D721Med (cell line): Measurements from ENCODE around the gene FAM24B.
"Not testable (repeated sequence)": the region's sequence is repeated elsewhere in the genome, so short reads cannot be mapped to it uniquely, and the experiment has no call there.

ENCODE experiments used
- DNase-seq: peaks from one replicate; pipeline ENCODE4 v3.0.0; 2011; ENCODE audit warnings: low spot score; ENCODE audit not compliant: insufficient read length
- FAIRE-seq: peaks from 2 replicates; lab custom pipeline; 2011; peaks lifted over from hg19 to GRCh38; lab: Jason Lieb, UNC
- TF ChIP-seq, protein P1 (sequence below): IDR thresholded peaks from 2 replicates; pipeline ENCODE4 v1.5.1; 2012; ENCODE audit warnings: mild to moderate bottlenecking, control low read depth; ENCODE audit not compliant: insufficient read depth; ENCODE audit errors: missing control alignments

Gene FAM24B

DNA sequence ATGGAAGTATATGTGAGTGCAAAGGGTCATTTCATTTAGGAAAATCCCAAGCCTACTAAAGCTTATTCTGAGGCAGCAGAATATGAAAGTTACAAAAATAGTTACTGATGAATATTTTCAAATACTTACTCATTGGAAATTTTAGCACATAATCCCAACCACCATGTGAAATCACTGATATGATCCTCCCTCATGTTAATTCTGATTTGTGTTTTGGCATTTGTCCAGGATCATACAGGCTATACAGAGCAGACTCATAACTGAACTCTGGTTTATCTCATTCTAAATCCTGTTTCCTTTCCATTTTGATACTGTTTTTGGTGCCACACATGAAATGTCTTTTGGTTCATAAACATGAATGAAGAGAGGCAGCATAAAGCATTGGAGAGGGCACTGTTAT, 3.4 kb upstream of the FAM24B start:
- TF ChIP-seq, protein P1, sequence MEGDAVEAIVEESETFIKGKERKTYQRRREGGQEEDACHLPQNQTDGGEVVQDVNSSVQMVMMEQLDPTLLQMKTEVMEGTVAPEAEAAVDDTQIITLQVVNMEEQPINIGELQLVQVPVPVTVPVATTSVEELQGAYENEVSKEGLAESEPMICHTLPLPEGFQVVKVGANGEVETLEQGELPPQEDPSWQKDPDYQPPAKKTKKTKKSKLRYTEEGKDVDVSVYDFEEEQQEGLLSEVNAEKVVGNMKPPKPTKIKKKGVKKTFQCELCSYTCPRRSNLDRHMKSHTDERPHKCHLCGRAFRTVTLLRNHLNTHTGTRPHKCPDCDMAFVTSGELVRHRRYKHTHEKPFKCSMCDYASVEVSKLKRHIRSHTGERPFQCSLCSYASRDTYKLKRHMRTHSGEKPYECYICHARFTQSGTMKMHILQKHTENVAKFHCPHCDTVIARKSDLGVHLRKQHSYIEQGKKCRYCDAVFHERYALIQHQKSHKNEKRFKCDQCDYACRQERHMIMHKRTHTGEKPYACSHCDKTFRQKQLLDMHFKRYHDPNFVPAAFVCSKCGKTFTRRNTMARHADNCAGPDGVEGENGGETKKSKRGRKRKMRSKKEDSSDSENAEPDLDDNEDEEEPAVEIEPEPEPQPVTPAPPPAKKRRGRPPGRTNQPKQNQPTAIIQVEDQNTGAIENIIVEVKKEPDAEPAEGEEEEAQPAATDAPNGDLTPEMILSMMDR, result no peak
- FAIRE-seq (no peak), DNase-seq (no peak)

DNA sequence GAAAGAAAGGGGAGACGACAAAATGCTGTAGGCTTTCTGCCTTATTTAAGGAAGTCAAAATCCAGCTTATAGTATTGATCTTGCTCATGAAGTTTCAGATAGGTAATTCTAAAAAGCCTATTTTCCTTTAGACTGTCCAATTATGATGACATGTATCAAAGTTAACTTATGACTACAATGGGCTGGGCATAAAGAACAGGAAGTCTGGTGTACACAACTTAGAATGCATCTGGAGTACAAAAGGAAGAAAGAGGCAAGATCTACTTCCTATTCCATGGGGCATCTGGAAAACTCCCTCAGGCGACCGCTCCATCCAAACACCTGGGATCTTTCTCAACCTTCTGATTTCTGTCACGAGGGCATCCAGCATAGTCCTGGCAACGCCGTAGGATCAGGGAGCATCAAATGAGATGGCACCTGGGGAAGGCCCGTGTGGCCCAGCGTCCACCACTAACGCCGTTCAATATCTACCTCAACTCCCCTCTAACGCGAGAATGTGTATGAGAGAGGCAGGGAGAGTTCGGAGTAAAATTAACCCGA, 512 bp downstream of the FAM24B start:
- TF ChIP-seq, protein P1, result no peak
- no peak for FAIRE-seq
- no peak for DNase-seq

DNA sequence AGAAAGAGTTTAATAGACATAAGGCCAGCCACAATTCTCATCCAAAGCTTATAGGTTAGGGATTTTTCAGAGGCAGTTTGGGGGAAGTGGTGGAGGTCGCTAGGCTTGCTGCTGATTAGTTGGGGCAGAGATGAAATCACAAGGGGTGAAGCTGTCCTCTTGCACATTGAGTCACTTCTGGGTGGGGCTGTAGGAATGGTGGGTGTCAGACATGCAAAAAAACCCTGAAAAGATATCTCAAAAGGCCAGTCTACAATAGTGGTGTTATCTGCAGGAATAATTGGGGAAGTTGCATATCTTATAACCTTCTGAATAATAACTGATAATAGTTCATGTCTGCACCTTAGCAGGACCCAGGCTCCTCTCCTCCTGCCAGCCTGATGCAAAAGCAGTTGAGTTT, 2.1 kb downstream of the FAM24B start:
- FAIRE-seq (no peak), DNase-seq (no peak)
- TF ChIP-seq, protein P1, result no peak

DNA sequence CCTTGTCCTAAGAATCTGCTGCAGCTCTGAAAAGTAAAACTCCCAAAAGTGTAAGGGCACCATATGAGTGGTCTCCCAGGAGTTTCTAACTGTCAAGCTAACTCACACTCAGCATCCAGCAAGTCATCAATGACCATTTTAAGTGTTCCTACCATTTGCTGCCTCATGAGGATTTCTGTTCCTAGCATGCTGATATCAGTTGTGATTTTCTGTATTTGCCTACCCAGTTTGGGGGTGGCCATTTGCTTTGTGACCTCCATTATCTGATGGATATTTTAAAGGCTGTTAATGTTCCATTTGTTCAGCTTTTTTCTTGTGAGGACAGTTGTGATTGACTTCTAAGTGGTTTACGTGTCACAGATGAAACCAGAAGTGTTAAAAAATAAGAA, 2.9 kb downstream of the FAM24B start:
- DNase-seq (no peak), FAIRE-seq (no peak)
- TF ChIP-seq, protein P1, result no peak

DNA sequence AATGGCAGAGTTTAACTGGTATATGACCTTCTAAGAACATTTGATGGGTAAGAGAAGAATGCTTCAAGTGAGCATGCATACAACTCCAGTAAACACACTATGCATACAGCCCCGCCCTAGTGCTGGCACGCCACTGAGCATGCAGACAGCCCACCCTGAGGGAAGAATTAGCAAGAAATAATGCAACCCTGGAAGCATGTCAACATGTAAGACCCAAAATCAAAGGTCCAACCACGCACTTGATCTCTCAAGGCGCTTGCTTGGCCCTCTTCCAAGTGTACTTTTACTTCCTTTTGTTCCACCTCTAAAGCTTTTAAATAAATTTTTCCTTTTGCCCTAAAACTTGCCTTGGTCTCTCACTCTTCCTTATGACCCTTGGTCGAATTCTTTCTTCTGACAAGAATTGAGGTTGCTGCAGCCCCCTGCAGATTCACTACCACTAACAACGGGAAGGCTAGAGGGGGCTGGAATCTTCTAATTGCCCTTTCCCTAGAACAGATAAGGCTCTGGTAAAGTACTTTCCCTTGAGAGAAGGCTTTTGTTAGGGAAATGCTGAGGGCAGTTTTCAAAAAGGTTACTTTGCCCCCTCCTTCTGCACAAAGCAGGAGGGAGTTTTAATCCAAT, 3.4 kb downstream of the FAM24B start:
- TF ChIP-seq, protein P1, result no peak
- FAIRE-seq (no peak), DNase-seq (no peak)

DNA sequence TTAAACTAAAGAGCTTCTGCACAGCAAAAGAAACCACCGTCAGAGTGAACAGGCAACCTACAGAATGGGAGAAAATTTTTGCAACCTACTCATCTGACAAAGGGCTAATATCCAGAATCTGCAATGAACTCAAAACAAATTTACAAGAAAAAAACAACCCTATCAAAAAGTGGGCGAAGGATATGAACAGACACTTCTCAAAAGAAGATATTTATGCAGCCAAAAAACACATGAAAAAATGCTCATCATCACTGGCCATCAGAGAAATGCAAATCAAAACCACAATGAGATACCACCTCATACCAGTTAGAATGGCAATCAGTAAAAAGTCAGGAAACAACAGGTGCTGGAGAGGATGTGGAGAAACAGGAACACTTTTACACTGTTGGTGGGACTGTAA, 7.4 kb downstream of the FAM24B start:
- not testable (repeated sequence) for DNase-seq, FAIRE-seq

DNA sequence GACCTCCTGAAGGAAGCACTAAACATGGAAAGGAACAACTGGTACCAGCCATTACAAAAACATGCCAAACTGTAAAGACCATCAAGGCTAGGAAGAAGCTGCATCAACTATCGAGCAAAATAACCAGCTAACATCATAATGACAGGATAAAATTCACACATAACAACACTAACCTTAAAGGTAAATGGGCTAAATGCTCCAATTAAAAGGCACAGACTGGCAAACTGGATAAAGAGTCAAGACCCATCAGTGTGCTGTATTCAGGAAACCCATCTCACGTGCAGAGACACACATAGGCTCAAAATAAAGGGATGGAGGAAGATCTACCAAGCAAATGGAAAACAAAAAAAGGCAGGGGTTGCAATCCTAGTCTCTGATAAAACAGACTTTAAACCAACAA, 10.6 kb downstream of the FAM24B start:
- FAIRE-seq, DNase-seq: not testable (repeated sequence)

DNA sequence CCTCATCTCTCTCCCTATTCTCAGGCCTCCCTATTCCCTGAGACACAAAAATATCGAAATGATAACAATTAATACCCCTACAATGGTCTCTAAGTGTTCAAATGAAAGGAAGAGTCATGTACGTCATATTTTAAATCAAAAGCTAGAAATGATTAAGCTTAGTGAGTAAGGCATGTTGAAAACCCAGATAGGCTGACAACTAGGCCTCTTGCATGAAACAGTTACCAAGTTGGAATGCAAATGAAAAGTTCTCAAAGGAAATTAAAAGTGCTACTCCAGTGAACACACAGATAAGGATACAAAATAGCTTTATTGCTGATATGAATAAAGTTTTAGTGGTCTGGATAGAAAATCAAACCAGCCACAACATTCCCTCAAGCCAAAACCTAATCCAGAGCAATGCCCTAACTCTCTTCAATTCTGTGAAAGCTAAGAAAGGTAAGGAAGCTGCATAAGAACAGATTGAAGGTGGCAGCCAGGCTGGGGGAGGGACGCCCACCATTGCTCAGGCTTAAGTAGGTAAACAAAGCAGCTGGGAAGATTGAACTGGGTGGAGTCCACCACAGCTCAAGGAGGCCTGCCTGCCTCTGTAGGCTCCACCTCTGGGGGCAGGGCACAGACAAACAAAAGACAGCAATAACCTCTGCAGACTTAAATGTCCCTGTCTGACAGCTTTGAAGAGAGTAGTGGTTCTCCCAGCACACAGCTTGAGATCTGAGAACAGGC, 12.5 kb downstream of the FAM24B start:
- DNase-seq, FAIRE-seq: not testable (repeated sequence)
